HEK293T (cell line): Measurements from ENCODE around the gene VPS16.

Experiments
- BHLHE40 ChIP-seq: fragments of 450-650 bp; IDR thresholded peaks from 2 replicates; pipeline ENCODE4 v1.6.1; 2016; ENCODE audit warnings: mild to moderate bottlenecking, moderate library complexity, borderline replicate concordance
- CTBP1 ChIP-seq: fragments of 450-650 bp; IDR thresholded peaks from 2 replicates; pipeline ENCODE4 v1.6.1; 2016; ENCODE audit warnings: borderline replicate concordance
- FOXA1 ChIP-seq: fragments of 450-650 bp; IDR thresholded peaks from 2 replicates; pipeline ENCODE4 v1.6.1; 2016; ENCODE audit warnings: mild to moderate bottlenecking
- FOXM1 ChIP-seq: fragments of 450-650 bp; IDR thresholded peaks from 2 replicates; pipeline ENCODE4 v1.6.1; 2017; ENCODE audit warnings: mild to moderate bottlenecking, borderline replicate concordance
- HDGF ChIP-seq: fragments of 450-650 bp; IDR thresholded peaks from 2 replicates; pipeline ENCODE4 v1.6.1; 2017; ENCODE audit warnings: antibody characterized with exemption, borderline replicate concordance
- L3MBTL2 ChIP-seq: fragments of 450-650 bp; conservative IDR thresholded peaks from 2 replicates; pipeline ENCODE4 v1.6.1; 2016; ENCODE audit warnings: mild to moderate bottlenecking
- NFRKB ChIP-seq: fragments of 450-650 bp; IDR thresholded peaks from 2 replicates; pipeline ENCODE4 v1.6.1; 2016; ENCODE audit warnings: mild to moderate bottlenecking, moderate library complexity
- PKNOX1 ChIP-seq: fragments of 450-650 bp; IDR thresholded peaks from 2 replicates; pipeline ENCODE4 v1.6.1; 2016
- SP1 ChIP-seq: fragments of 450-650 bp; IDR thresholded peaks from 2 replicates; pipeline ENCODE4 v1.6.1; 2017
- SUZ12 ChIP-seq: fragments of 450-650 bp; IDR thresholded peaks from 2 replicates; pipeline ENCODE4 v1.6.1; 2016; ENCODE audit warnings: mild to moderate bottlenecking
- TARDBP ChIP-seq: fragments of 450-650 bp; IDR thresholded peaks from 2 replicates; pipeline ENCODE4 v1.6.1; 2016

DNA sequence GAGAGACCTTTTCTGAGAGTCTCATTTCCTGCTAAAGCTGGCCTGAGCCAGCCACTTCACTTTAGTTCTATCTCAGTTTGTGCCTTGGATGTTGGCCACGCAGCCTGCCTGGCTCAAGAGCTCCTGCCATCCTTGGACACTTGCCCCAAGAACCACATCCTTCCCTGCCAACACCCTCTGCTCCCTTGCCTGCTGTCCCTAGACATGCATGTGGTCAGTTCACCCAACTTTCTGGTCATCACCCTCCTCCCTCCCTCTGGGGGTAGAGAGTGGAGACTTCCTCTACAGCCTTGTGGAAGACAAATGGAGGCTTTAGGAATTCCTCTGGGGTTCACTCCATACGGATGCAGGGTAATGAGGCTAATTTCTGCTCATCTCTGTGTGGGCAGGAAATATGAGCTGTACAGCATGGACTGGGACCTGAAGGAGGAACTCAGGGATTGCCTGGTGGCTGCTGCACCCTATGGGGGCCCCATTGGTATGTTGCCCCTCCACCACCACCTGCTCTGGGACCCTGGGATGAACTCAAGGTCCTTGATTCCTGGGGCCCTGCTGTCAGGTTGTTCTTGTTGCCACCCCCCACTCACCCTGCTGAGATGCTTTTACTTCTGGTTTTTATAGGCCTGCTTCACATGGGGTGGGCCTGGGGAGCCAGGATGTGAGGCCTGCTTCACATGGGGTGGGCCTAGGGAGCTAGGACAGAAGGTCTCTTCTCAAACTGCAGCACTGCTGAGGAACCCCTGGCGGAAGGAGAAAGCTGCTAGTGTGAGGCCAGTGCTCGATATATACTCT, 19.0 kb downstream of the VPS16 start:
- no peak for TF ChIP-seq SP1
- no peak for TF ChIP-seq L3MBTL2
- no peak for TF ChIP-seq FOXA1
- no peak for TF ChIP-seq FOXM1
- no peak for TF ChIP-seq TARDBP
- TF ChIP-seq BHLHE40, result no peak
- no peak for TF ChIP-seq PKNOX1
- TF ChIP-seq NFRKB, result no peak
- TF ChIP-seq SUZ12, result no peak
- no peak for TF ChIP-seq CTBP1
- no peak for TF ChIP-seq HDGF
